Measurements from ENCODE around the gene SDCBP2.
"Not testable (repeated sequence)": the region's sequence is repeated elsewhere in the genome, so short reads cannot be mapped to it uniquely, and the experiment has no call there.

SDCBP2 gene

GRCh38 chr20:1357921-1358671, 29.2 kb upstream of the SDCBP2 start:
- DNase-seq, result no peak

GRCh38 chr20:1353956-1354355, 25.0 kb upstream of the SDCBP2 start:
- DNase-seq, result no peak

- DNase-seq, result no peak
Measured at GRCh38 chr20:1346315-1346969, 17.5 kb upstream of the SDCBP2 start.

- DNase-seq, result no peak
Measured at GRCh38 chr20:1345756-1346093, 16.8 kb upstream of the SDCBP2 start.

- DNase-seq, result no peak
Measured at GRCh38 chr20:1345030-1345755, 16.3 kb upstream of the SDCBP2 start.

- DNase-seq, result not testable (repeated sequence)
Measured at GRCh38 chr20:1343446-1344124, 14.6 kb upstream of the SDCBP2 start.

GRCh38 chr20:1341561-1342265, 12.8 kb upstream of the SDCBP2 start:
- DNase-seq, result no peak

- DNase-seq, result no peak
Measured at GRCh38 chr20:1338801-1339200, 9.9 kb upstream of the SDCBP2 start.

- no peak for DNase-seq
Measured at GRCh38 chr20:1338096-1338495, 9.2 kb upstream of the SDCBP2 start.

- DNase-seq, result no peak
Measured at GRCh38 chr20:1337441-1337840, 8.5 kb upstream of the SDCBP2 start.

- no peak for DNase-seq
Measured at GRCh38 chr20:1336699-1337367, 7.9 kb upstream of the SDCBP2 start.

GRCh38 chr20:1335961-1336698, 7.2 kb upstream of the SDCBP2 start:
- no peak for DNase-seq

GRCh38 chr20:1334761-1335160, 5.8 kb upstream of the SDCBP2 start:
- DNase-seq, result no peak

GRCh38 chr20:1334370-1334731, 5.4 kb upstream of the SDCBP2 start:
- DNase-seq, result no peak

- DNase-seq, result no peak
Measured at GRCh38 chr20:1333462-1334369, 4.8 kb upstream of the SDCBP2 start.

- DNase-seq, result no peak
Measured at GRCh38 chr20:1332749-1333300, 3.9 kb upstream of the SDCBP2 start.

GRCh38 chr20:1331801-1332453, 3.0 kb upstream of the SDCBP2 start:
- DNase-seq, result no peak

- no peak for DNase-seq
Measured at GRCh38 chr20:1331101-1331500, 2.2 kb upstream of the SDCBP2 start.

GRCh38 chr20:1330075-1330830, 1.3 kb upstream of the SDCBP2 start:
- no peak for DNase-seq
